ENCODE results near the gene ERICH6B.

Gene ERICH6B

GRCh38 chr13:45584816-45585215 lies 30.7 kb downstream of the ERICH6B start:
- no peak overlapping the region for H3K9ac ChIP-seq (ENCODE audit: low read depth in 1 of 2, low read length in 2 of 2)

GRCh38 chr13:45582408-45583076 lies 33.0 kb downstream of the ERICH6B start:
- Histone ChIP-seq H3K9me3 (ENCODE audit: control insufficient read depth in 1 of 2, low read length in 2 of 2) (no peaks in the 10 kb centered on the region), H3K4me1 (ENCODE audit: control insufficient read depth in 1 of 2, insufficient read depth in 2 of 2, low read length in 2 of 2) (no peaks in the 10 kb centered on the region), H3K27ac (ENCODE audit: low read depth, low read length) (no peak overlapping the region), H3K27me3 (ENCODE audit: control insufficient read depth in 1 of 2, insufficient read depth in 2 of 2, low read length in 2 of 2) (no peaks in the 10 kb centered on the region), H3K36me3 (ENCODE audit: control insufficient read depth in 1 of 2, insufficient read depth in 2 of 2, low read length in 2 of 2) (no peaks in the 10 kb centered on the region), H3K4me3 (ENCODE audit: low read depth in 1 of 2, low read length in 2 of 2) (no peak overlapping the region), H3K9ac (ENCODE audit: low read depth in 1 of 2, low read length in 2 of 2) (no peak overlapping the region)

More at GRCh38 chr13:45584816-45585215, 30.7 kb downstream of the ERICH6B start:
- no peaks in the 10 kb centered on the region for H3K27me3 ChIP-seq (ENCODE audit: control insufficient read depth in 1 of 2, insufficient read depth in 2 of 2, low read length in 2 of 2)
- H3K4me3 ChIP-seq (ENCODE audit: low read depth in 1 of 2, low read length in 2 of 2), result no peak overlapping the region
- no peaks in the 10 kb centered on the region for H3K36me3 ChIP-seq (ENCODE audit: control insufficient read depth in 1 of 2, insufficient read depth in 2 of 2, low read length in 2 of 2)
- H3K27ac ChIP-seq (ENCODE audit: low read depth, low read length), result no peak overlapping the region
- no peaks in the 10 kb centered on the region for H3K9me3 ChIP-seq (ENCODE audit: control insufficient read depth in 1 of 2, low read length in 2 of 2)
- no peaks in the 10 kb centered on the region for H3K4me1 ChIP-seq (ENCODE audit: control insufficient read depth in 1 of 2, insufficient read depth in 2 of 2, low read length in 2 of 2)

- Histone ChIP-seq H3K27me3 (ENCODE audit: control insufficient read depth in 1 of 2, insufficient read depth in 2 of 2, low read length in 2 of 2) (peaks cover 0 to 2% of the 10 kb centered on the region in 2 donors), H3K4me3 (ENCODE audit: low read depth in 1 of 2, low read length in 2 of 2) (no peak overlapping the region), H3K27ac (ENCODE audit: low read depth, low read length) (no peak overlapping the region), H3K4me1 (ENCODE audit: control insufficient read depth in 1 of 2, insufficient read depth in 2 of 2, low read length in 2 of 2) (no peaks in the 10 kb centered on the region), H3K9ac (ENCODE audit: low read depth in 1 of 2, low read length in 2 of 2) (no peak overlapping the region), H3K36me3 (ENCODE audit: control insufficient read depth in 1 of 2, insufficient read depth in 2 of 2, low read length in 2 of 2) (no peaks in the 10 kb centered on the region), H3K9me3 (ENCODE audit: control insufficient read depth in 1 of 2, low read length in 2 of 2) (no peaks in the 10 kb centered on the region)
Measured at GRCh38 chr13:45576466-45576865, 39.1 kb downstream of the ERICH6B start.

GRCh38 chr13:45575830-45576180 lies 39.7 kb downstream of the ERICH6B start:
- no peak overlapping the region for H3K4me3 ChIP-seq (ENCODE audit: low read depth in 1 of 2, low read length in 2 of 2)
- H3K9ac ChIP-seq (ENCODE audit: low read depth in 1 of 2, low read length in 2 of 2), result no peak overlapping the region
- H3K9me3 ChIP-seq (ENCODE audit: control insufficient read depth in 1 of 2, low read length in 2 of 2), result no peaks in the 10 kb centered on the region
- no peak overlapping the region for H3K27ac ChIP-seq (ENCODE audit: low read depth, low read length)
- H3K4me1 ChIP-seq (ENCODE audit: control insufficient read depth in 1 of 2, insufficient read depth in 2 of 2, low read length in 2 of 2), result no peaks in the 10 kb centered on the region
- H3K27me3 ChIP-seq (ENCODE audit: control insufficient read depth in 1 of 2, insufficient read depth in 2 of 2, low read length in 2 of 2), result peaks cover 0 to 2% of the 10 kb centered on the region in 2 donors
- no peaks in the 10 kb centered on the region for H3K36me3 ChIP-seq (ENCODE audit: control insufficient read depth in 1 of 2, insufficient read depth in 2 of 2, low read length in 2 of 2)

GRCh38 chr13:45575146-45575829 lies 40.3 kb downstream of the ERICH6B start:
- H3K27me3 ChIP-seq (ENCODE audit: control insufficient read depth in 1 of 2, insufficient read depth in 2 of 2, low read length in 2 of 2), result peaks cover 0 to 2% of the 10 kb centered on the region in 2 donors
- H3K36me3 ChIP-seq (ENCODE audit: control insufficient read depth in 1 of 2, insufficient read depth in 2 of 2, low read length in 2 of 2), result no peaks in the 10 kb centered on the region
- H3K4me1 ChIP-seq (ENCODE audit: control insufficient read depth in 1 of 2, insufficient read depth in 2 of 2, low read length in 2 of 2), result no peaks in the 10 kb centered on the region

GRCh38 chr13:45565331-45565730 lies 50.2 kb downstream of the ERICH6B start:
- Histone ChIP-seq H3K27me3 (ENCODE audit: control insufficient read depth in 1 of 2, insufficient read depth in 2 of 2, low read length in 2 of 2) (no peaks in the 10 kb centered on the region), H3K4me3 (ENCODE audit: low read depth in 1 of 2, low read length in 2 of 2) (no peak overlapping the region), H3K4me1 (ENCODE audit: control insufficient read depth in 1 of 2, insufficient read depth in 2 of 2, low read length in 2 of 2) (no peaks in the 10 kb centered on the region), H3K9me3 (ENCODE audit: control insufficient read depth in 1 of 2, low read length in 2 of 2) (no peaks in the 10 kb centered on the region), H3K36me3 (ENCODE audit: control insufficient read depth in 1 of 2, insufficient read depth in 2 of 2, low read length in 2 of 2) (no peaks in the 10 kb centered on the region), H3K27ac (ENCODE audit: low read depth, low read length) (no peak overlapping the region), H3K9ac (ENCODE audit: low read depth in 1 of 2, low read length in 2 of 2) (no peak overlapping the region)

More at GRCh38 chr13:45575146-45575829, 40.3 kb downstream of the ERICH6B start:
- no peaks in the 10 kb centered on the region for H3K9me3 ChIP-seq (ENCODE audit: control insufficient read depth in 1 of 2, low read length in 2 of 2)
- no peak overlapping the region for H3K4me3 ChIP-seq (ENCODE audit: low read depth in 1 of 2, low read length in 2 of 2)
- no peak overlapping the region for H3K27ac ChIP-seq (ENCODE audit: low read depth, low read length)
- no peak overlapping the region for H3K9ac ChIP-seq (ENCODE audit: low read depth in 1 of 2, low read length in 2 of 2)

- H3K9me3 ChIP-seq (ENCODE audit: control insufficient read depth in 1 of 2, low read length in 2 of 2), result no peaks in the 10 kb centered on the region
- no peak overlapping the region for H3K27ac ChIP-seq (ENCODE audit: low read depth, low read length)
- H3K4me1 ChIP-seq (ENCODE audit: control insufficient read depth in 1 of 2, insufficient read depth in 2 of 2, low read length in 2 of 2), result no peaks in the 10 kb centered on the region
- H3K27me3 ChIP-seq (ENCODE audit: control insufficient read depth in 1 of 2, insufficient read depth in 2 of 2, low read length in 2 of 2), result no peaks in the 10 kb centered on the region
- no peak overlapping the region for H3K4me3 ChIP-seq (ENCODE audit: low read depth in 1 of 2, low read length in 2 of 2)
- H3K9ac ChIP-seq (ENCODE audit: low read depth in 1 of 2, low read length in 2 of 2), result no peak overlapping the region
- H3K36me3 ChIP-seq (ENCODE audit: control insufficient read depth in 1 of 2, insufficient read depth in 2 of 2, low read length in 2 of 2), result no peaks in the 10 kb centered on the region
Measured at GRCh38 chr13:45564133-45564776, 51.3 kb downstream of the ERICH6B start.

GRCh38 chr13:45554604-45555109 lies 60.9 kb downstream of the ERICH6B start:
- H3K9ac ChIP-seq (ENCODE audit: low read depth in 1 of 2, low read length in 2 of 2), result no peak overlapping the region
- no peaks in the 10 kb centered on the region for H3K4me1 ChIP-seq (ENCODE audit: control insufficient read depth in 1 of 2, insufficient read depth in 2 of 2, low read length in 2 of 2)
- H3K27ac ChIP-seq (ENCODE audit: low read depth, low read length), result no peak overlapping the region
- no peaks in the 10 kb centered on the region for H3K36me3 ChIP-seq (ENCODE audit: control insufficient read depth in 1 of 2, insufficient read depth in 2 of 2, low read length in 2 of 2)
- H3K27me3 ChIP-seq (ENCODE audit: control insufficient read depth in 1 of 2, insufficient read depth in 2 of 2, low read length in 2 of 2), result no peaks in the 10 kb centered on the region
- H3K9me3 ChIP-seq (ENCODE audit: control insufficient read depth in 1 of 2, low read length in 2 of 2), result no peaks in the 10 kb centered on the region
- H3K4me3 ChIP-seq (ENCODE audit: low read depth in 1 of 2, low read length in 2 of 2), result no peak overlapping the region

- H3K9me3 ChIP-seq (ENCODE audit: control insufficient read depth in 1 of 2, low read length in 2 of 2), result no peaks in the 10 kb centered on the region
- H3K36me3 ChIP-seq (ENCODE audit: control insufficient read depth in 1 of 2, insufficient read depth in 2 of 2, low read length in 2 of 2), result no peaks in the 10 kb centered on the region
Measured at GRCh38 chr13:45548281-45548680, 67.3 kb downstream of the ERICH6B start.

GRCh38 chr13:45546410-45546765 lies 69.2 kb downstream of the ERICH6B start:
- no peaks in the 10 kb centered on the region for H3K36me3 ChIP-seq (ENCODE audit: control insufficient read depth in 1 of 2, insufficient read depth in 2 of 2, low read length in 2 of 2)
- H3K9me3 ChIP-seq (ENCODE audit: control insufficient read depth in 1 of 2, low read length in 2 of 2), result no peaks in the 10 kb centered on the region
- no peaks in the 10 kb centered on the region for H3K4me1 ChIP-seq (ENCODE audit: control insufficient read depth in 1 of 2, insufficient read depth in 2 of 2, low read length in 2 of 2)
- H3K27me3 ChIP-seq (ENCODE audit: control insufficient read depth in 1 of 2, insufficient read depth in 2 of 2, low read length in 2 of 2), result peaks cover 3 to 9% of the 10 kb centered on the region in 2 donors
- no peak overlapping the region for H3K4me3 ChIP-seq (ENCODE audit: low read depth in 1 of 2, low read length in 2 of 2)
- no peak overlapping the region for H3K27ac ChIP-seq (ENCODE audit: low read depth, low read length)
- H3K9ac ChIP-seq (ENCODE audit: low read depth in 1 of 2, low read length in 2 of 2), result no peak overlapping the region

More at GRCh38 chr13:45548281-45548680, 67.3 kb downstream of the ERICH6B start:
- no peak overlapping the region for H3K9ac ChIP-seq (ENCODE audit: low read depth in 1 of 2, low read length in 2 of 2)
- no peak overlapping the region for H3K27ac ChIP-seq (ENCODE audit: low read depth, low read length)
- no peak overlapping the region for H3K4me3 ChIP-seq (ENCODE audit: low read depth in 1 of 2, low read length in 2 of 2)
- H3K4me1 ChIP-seq (ENCODE audit: control insufficient read depth in 1 of 2, insufficient read depth in 2 of 2, low read length in 2 of 2), result no peaks in the 10 kb centered on the region
- H3K27me3 ChIP-seq (ENCODE audit: control insufficient read depth in 1 of 2, insufficient read depth in 2 of 2, low read length in 2 of 2), result peaks cover 3 to 9% of the 10 kb centered on the region in 2 donors
